Left forelimb (tissue), 1 donor: Measurements from ENCODE around the gene TMEM170A.
A peak's percentile ranks its signal among the peaks of the same experiment; 100 is the strongest.
"Not testable (repeated sequence)": the region's sequence is repeated elsewhere in the genome, so short reads cannot be mapped to it uniquely, and the experiment has no call there.

Experiments used
- DNase-seq: peaks from one replicate; pipeline ENCODE4 v3.0.0-alpha.2; 2018; ENCODE audit warnings: low spot score

The TMEM170A gene

DNA sequence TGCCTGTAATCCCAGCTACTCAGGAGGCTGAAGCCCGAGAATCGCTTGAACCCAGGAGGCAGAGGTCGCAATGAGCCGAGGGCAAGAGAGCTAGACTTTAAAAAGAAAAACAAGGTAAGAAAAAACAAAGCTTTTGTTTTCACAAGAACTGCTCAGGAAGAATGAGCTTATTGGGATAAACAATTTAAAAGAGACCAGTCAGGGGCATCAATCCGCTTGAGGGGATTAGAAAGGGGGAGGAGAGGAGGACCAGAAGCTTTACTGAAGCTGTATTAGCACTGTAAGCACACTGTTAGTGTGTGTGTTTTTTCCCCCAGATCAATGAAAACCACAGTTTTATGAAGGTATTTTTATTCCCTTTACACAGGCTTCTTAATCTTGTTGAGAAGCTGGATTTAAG lies 8.8 kb downstream of the TMEM170A start:
- peak; percentile 6 for DNase-seq

DNA sequence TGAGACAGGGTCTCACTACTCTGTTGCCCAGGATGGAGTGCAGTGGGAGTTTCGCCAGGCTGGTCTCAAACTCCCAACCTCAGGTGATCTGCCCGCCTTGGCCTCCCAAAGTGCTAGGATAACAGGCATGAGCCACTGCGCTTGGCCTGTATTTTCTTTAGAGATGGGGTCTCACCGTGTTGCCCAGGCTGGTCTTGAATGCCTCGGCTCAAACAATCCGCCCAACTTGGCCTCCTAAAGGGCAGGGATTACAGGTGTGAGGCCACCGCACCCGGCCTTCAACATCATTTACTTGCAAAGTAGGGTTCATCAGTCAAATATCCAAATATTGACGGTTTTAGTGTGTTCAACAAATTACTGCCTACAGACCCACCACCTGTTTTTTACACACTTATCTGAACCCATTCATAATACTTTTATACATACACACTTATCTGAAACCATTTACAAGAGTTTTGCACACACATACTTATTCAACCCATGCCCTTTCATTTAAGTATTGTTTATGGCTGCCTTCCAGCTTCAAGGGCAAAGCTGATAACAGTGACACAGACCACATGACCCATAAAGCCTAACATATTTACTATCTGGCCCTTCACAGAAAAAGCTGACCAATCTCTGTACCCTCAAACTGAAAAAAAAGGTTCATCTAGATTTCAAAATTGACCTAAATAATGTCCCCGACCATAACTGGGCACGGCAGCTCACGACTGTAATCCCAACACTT lies 11.9 kb downstream of the TMEM170A start:
- DNase-seq, result peak; percentile 20

- no peak for DNase-seq
These were observed 18.1 kb downstream of the TMEM170A start for GRCh38 chr16:75446416-75446815.

DNA sequence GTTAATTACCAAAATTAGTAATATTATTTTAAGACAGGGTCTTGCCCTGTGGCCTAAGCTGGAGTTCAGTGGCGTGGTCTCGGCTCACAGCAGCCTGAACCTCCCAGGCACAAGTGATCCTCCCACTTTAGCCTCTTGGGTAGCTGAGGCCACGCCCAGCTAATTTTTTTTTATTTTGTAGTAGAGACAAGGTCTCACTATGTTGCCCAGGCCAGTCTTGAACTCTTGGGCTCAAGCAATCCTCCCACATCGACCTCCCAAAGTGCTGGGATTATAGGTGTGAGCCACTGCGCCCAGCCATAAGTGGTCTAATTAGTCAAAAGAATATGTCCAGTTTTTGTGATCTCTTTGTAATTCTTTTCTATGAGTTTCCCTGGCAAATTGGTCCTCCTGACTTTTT lies 19.2 kb downstream of the TMEM170A start:
- DNase-seq, result no peak

- DNase-seq, result no peak
These were observed 21.2 kb downstream of the TMEM170A start for GRCh38 chr16:75443298-75443697.

- no peak for DNase-seq
These were observed 30.6 kb downstream of the TMEM170A start for GRCh38 chr16:75433732-75434413.

- peak; percentile 97 for DNase-seq
These were observed 31.4 kb downstream of the TMEM170A start, which contains the start of gene CFDP1 for GRCh38 chr16:75432828-75433731. Gene CFDP1, minus strand, starts transcription at chr16:75433503. Its CDS starts 151 bp downstream, at chr16:75433352.

- no peak for DNase-seq
These were observed 34.7 kb downstream of the TMEM170A start for GRCh38 chr16:75429621-75430403.

DNA sequence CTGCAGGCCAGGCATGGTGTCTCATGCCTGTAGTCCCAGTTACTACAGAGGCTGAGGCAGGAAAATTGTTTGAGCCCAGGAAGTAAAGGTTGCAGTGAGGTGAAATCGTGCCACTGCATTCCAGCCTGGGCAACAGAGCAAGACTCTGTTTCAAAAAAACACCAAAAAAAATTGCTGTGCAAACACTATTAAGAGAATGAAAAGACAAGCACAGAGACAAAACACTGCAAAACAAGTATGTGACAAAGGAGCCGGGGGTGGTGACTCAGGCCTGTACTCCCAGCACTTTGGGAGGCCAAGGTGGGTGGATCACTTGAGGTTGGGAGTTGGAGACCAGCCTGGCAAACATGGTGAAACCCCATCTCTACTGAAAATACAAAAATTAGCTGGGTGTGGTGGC lies 38.0 kb downstream of the TMEM170A start:
- not testable (repeated sequence) for DNase-seq

DNA sequence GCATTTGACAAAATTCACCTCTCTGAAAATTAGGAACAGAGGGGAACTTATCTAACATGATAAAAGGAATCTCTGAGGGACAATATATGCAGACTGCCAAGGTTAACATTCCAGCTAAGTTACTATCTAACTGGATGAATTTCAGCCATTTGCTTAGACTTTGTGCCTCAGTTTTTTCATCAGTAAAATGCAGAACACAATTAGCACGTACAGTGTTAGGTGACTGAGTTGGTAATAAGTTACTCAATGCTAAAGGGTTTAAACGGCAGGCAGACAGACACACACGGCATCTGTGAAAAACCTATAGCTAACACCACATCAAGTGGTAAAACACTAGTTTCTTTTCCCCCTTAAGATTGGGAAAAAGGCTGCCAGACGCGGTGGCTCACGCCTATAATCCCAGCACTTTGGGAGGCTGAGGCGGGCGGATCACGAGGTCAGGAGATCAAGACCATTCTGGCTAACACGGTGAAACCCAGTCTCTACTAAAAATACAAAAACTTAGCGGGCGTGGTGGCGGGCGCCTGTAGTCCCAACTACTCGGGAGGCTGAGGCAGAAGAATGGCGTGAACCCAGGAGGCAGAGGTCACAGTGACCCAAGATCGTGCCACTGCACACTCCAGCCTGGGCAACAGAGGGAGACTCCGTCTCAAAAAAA lies 40.3 kb downstream of the TMEM170A start:
- not testable (repeated sequence) for DNase-seq

GRCh38 chr16:75423723-75424104 lies 40.8 kb downstream of the TMEM170A start:
- no peak for DNase-seq

DNA sequence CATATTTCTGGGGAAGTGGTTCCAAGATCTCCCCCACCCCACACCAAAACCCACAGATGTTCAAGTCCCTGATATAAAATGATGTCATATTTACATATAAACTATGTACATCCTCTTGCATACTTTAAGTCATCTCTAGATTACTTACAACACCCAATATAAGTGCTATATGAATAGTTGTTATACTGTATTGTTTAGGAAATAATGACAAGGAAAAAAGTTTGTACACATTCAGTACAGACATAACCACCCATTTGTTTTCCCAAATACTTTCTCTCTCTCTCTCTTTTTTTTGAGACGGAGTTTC lies 42.7 kb downstream of the TMEM170A start:
- no peak for DNase-seq

GRCh38 chr16:75420987-75421819 lies 43.3 kb downstream of the TMEM170A start:
- peak; percentile 72 for DNase-seq

DNA sequence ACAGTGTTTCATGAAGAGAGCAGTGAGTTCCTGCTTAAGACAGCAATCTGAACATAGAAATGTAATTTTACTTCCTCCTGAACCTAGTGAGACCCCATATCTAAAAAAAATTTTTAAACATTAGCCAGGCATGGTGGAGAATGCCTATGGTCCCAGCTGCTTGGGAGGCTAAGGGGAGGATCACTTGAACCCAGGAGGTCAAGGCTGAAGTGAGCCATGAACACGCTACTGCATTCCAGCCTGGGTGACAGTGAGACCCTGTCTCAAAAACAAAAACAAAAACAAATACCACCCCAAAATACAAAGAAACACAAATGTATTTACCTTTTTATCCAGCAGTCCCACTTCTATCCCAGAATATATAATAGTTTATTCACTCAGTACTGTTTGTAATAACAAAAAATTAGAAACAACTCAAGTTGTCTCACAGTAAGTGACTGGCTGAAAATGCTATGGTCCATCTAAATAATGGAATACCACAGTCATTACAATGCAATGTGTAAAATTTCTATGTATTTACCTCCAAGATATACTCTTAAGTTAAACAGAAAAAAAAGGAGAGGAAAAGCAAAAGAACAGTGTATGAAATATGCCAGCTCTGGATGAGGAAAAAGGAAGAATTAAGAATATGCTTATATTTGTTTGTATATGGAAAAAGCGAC lies 47.5 kb downstream of the TMEM170A start:
- DNase-seq, result no peak

DNA sequence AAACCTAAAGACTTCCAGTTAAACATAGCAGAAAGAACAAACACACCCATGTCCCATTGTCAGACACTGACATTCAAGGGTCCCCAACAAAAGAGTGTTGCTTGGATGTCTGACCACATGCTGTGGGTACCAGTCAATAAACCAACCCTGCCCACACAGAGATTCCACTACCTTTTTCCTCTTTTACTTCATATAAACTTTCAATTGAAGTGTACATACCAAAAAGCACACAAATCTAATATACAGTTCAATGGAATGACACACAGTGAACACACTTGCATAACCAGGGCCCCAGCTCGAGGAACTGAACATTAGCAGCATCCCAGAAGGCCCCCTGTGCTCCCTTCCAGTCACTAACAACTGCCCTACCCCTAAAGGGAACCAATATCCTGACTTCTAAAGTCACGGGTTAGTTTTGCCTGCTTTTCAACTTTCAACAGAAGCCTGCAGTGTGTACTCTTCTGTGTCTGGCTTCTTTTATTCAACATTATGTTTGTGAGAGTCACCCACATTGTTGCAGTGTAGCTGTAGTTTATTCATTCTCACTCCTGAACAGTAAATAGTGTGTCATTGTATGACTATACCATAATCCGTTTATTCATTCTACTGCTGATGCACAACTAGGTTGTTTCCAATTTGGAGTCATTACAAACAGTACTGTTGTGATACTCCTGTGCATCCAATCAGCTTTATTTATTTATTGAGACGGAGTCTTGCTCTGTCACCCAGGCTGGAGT lies 49.2 kb downstream of the TMEM170A start:
- DNase-seq, result no peak

GRCh38 chr16:75413951-75414350 lies 50.5 kb downstream of the TMEM170A start:
- no peak for DNase-seq

DNA sequence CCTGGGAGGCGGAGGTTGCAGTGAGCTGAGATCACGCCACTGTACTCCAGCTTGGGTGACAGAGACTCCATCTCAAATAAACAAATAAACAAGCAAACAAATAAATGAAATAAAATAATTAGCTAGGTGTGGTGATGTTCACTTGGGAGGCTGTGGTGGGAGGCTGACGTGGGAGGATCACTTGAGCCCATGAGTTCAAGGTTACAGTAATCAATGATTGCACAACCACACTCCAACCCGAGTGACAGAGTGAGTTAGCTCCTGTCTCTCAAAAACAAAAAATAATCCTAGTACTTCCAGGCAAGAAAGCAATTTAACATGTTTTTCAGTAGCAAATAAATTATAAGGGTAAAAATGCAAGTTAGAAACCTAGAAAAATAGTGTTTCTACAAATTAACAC lies 57.5 kb downstream of the TMEM170A start:
- no peak for DNase-seq

GRCh38 chr16:75402821-75403475 lies 61.5 kb downstream of the TMEM170A start:
- DNase-seq, result no peak
